Coronary artery (tissue), 2 donors: ENCODE measurements around the gene ETV6.
A peak's percentile ranks its signal among the peaks of the same experiment; 100 is the strongest.

Experiments
- DNase-seq: peaks from one replicate; pipeline ENCODE4 v3.0.0-alpha.2; 2017; ENCODE audit warnings: low spot score
- H3K27ac ChIP-seq, 2 donors: fragments of 200-600 bp; sonication (generic); one replicate each; pipeline ENCODE4 v1.5.1; 2016 to 2019
- H3K4me3 ChIP-seq: fragments of 200-600 bp; sonication (generic); 2 replicates; pipeline ENCODE4 v1.5.1; 2016; ENCODE audit warnings: mild to moderate bottlenecking, moderate library complexity
- TF ChIP-seq, protein P1 (sequence below): fragments of 200-600 bp; sonication (generic); IDR thresholded peaks from one replicate; pipeline ENCODE4 v1.5.1; 2019; ENCODE audit warnings: antibody characterized with exemption

Gene ETV6

DNA sequence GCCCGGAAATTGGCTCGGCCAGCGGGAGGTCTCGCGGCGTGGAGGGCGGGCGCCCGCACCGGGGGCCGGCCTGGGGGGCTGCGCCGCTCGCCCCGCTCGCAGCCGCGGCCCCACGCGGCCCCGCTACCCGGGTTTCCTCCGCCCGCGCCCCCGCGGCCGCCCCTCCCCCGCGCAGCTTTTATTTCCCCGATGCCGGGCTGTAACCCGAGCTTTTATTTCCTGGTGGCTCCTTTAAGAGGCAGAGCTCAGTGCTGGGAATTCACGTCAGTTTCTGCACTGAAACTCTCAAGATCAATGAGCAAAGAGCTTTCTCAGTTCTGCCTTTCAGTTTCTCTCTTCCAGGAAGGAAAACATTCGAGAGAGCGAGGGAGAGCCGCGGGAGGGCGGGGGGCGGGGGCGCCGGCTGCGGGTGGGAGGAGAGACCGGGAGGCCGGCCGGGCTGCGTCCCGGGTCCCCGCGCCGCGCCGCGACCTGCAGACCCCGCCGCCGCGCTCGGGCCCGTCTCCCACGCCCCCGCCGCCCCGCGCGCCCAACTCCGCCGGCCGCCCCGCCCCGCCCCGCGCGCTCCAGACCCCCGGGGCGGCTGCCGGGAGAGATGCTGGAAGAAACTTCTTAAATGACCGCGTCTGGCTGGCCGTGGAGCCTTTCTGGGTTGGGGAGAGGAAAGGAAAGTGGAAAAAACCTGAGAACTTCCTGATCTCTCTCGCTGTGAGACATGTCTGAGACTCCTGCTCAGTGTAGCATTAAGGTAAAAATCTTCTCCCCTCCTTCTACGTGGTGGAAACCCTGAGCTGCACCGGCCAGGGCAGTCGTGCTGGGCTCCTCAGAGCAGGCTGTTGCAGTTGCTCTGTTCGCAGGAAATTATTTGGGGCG lies at the start of gene ETV6:
Gene ETV6 (plus strand): TSS at position 262 of the 873 bp plus-strand sequence. CDS start 454 bp downstream, at position 716.
- DNase-seq: peak; percentile 81
- TF ChIP-seq, protein P1, sequence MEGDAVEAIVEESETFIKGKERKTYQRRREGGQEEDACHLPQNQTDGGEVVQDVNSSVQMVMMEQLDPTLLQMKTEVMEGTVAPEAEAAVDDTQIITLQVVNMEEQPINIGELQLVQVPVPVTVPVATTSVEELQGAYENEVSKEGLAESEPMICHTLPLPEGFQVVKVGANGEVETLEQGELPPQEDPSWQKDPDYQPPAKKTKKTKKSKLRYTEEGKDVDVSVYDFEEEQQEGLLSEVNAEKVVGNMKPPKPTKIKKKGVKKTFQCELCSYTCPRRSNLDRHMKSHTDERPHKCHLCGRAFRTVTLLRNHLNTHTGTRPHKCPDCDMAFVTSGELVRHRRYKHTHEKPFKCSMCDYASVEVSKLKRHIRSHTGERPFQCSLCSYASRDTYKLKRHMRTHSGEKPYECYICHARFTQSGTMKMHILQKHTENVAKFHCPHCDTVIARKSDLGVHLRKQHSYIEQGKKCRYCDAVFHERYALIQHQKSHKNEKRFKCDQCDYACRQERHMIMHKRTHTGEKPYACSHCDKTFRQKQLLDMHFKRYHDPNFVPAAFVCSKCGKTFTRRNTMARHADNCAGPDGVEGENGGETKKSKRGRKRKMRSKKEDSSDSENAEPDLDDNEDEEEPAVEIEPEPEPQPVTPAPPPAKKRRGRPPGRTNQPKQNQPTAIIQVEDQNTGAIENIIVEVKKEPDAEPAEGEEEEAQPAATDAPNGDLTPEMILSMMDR: no peak
- Histone ChIP-seq H3K27ac (peak within 1 kb of the TSS; percentile 94 to 99), H3K4me3 (peak within 1 kb of the TSS; percentile 84)

DNA sequence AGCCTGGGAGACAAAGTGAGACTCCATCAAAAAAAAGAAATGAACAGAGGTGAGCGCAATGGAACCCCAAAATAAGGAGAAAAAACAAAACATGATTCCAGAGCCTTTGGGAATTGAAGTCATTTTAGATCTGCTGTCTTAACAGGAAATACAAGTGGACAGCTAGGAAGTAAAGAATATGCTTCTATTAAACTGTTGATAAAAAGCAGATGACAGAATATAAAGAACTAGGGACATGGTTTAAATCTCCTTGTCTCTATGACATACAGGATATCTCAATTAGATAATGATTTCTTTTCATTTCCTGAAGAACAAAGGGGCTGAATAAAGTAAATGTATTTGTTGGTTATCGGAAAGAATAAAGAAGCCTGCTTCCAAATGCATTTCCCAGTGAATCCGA lies 49.3 kb upstream of the ETV6 start:
- no peak for DNase-seq
- TF ChIP-seq, protein P1: no peak
- Histone ChIP-seq H3K27ac (no peak overlapping the region), H3K4me3 (no peak overlapping the region)

DNA sequence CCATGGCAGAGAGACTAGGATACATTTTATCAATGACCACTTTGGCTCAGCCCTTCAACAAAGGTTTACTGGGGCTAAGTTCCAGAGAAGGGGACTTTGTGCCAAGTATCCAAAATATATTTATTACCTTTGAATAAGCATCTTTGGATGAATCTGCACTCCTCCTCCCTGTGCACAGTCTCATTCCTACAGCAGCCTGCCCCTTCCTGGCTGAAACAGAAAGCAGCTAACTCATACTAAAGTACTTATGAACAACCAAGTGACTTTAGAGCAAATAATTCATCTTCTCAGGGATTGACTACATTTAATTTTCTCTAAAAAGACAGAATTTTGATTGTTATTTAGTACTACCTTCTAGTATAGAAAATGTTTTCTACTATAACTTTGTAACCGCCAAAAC lies 47.8 kb upstream of the ETV6 start:
- TF ChIP-seq, protein P1: no peak
- Histone ChIP-seq H3K4me3 (no peak overlapping the region), H3K27ac (no peak overlapping the region)
- DNase-seq: no peak

DNA sequence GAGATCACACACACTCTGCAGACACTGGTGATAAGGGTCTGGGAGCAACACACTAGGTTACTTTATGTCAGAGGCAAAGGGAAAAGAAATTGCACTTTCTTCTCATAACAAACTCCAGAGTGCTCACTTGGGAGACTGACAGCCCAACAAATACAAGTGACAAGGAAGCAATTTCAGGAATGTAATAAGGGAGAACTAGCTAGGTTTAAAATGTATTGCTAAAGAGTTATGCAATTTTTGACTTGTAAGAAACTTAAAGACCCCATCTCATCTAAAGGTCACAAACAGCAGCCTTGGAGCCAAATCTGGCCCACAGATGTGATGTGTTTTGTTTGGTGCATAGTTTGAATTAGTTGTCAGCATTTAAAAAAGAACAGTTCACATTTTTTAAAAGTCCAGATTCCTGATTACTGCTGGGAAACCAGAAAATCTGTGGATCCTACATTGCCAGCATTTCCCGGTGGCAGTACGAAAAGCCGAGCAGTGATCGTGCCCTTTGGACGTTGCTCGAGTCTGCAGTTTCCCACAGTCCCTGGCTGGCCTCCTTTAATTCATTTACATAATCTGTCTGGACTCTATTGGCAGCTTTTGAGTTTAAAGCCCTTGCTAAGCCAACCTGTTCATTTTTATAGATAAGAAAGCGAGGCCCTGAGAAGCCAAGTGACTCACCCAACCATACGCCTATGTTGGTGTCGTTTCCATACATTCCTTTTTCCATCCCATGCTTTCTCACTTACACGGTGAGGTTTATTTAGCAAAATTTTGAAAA lies 42.0 kb upstream of the ETV6 start:
- TF ChIP-seq, protein P1: no peak
- no peak for DNase-seq
- Histone ChIP-seq H3K4me3 (peak overlapping the region; percentile 7), H3K27ac (peak overlapping the region in 1 of 2 donors; percentile 53)

DNA sequence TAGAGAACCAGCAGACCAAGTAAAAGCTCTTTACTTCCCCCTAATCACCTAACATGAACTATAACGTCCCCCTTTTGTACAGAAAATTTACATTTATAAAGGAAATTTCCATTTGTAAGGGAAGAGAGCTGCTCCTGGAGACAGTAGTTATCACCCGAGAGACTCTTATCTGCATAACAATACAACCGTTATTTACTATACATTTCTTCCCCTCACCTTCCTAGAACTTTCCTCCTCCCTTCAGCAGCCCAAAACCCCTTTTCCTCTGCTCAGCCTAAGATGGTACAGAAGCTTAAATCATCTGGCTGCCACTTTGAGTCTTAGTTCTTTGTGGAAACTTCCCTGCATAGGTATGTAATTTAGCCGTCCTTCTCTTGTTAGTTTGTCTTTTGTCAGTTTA lies 40.4 kb upstream of the ETV6 start:
- DNase-seq: no peak
- Histone ChIP-seq H3K4me3 (no peak overlapping the region), H3K27ac (no peak overlapping the region)
- TF ChIP-seq, protein P1: no peak

DNA sequence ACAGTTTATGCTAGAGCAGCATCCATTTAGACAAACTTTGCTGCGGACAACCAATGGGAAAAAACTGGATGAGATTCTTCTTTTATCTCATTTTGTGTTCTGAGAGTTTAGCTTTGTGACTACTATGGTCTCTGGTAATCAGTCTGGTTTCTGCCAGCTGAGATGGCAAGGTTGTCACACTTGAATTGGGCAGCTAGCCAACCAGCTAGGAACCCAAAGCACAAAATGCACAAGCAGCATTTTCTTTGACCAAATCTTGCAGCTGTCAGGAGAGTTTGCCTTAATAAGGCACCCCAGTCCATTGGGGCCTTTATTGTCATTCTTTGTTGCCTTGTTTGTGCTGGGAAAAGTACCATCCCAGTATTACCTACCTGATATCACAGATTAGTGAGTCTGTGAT lies 34.0 kb upstream of the ETV6 start:
- TF ChIP-seq, protein P1: no peak
- no peak overlapping the region for H3K27ac ChIP-seq
- DNase-seq: no peak
- H3K4me3 ChIP-seq: no peak overlapping the region
